ENCODE results near the gene PRUNE2. TPM values are rescaled to one million over a fixed set of nuclear protein-coding genes. Genes with fewer than 3 reads are reported as not detected.
A peak's percentile ranks its signal among the peaks of the same experiment; 100 is the strongest.

PRUNE2 gene
- total RNA-seq, 4 donors from 2014 or later, result 3.7 to 7.8 (median 4.9) TPM

DNA sequence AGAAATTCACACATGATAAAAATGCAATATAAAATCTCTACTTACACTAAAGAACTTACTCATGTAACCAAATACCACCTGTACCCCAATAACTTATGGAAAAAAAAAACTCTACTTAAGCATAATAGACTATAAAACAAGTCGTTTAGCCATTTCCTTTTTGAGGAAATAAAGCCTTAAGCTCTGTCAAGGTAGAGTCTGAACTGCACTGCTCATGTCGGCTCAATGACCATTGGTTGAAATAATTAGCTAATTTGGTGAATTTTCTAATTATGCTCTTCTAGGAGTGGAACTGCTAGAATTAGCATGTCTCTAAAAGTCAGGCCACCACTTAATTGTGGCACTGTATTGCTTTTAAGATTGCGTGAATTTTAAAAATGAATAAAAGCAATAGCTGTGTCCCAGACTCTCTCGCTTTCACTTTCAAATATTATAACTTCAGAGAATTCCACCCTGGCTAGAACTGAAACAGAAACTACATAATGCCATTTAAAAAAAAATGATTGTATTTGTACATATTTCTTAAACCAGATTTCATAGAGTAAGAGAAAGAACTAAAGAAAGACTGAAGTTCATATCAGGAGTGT is 254.7 kb downstream of the PRUNE2 start:
- TF ChIP-seq POLR2A (IDR thresholded peaks at IDR 0.05), result no peak
- TF ChIP-seq, protein P1, sequence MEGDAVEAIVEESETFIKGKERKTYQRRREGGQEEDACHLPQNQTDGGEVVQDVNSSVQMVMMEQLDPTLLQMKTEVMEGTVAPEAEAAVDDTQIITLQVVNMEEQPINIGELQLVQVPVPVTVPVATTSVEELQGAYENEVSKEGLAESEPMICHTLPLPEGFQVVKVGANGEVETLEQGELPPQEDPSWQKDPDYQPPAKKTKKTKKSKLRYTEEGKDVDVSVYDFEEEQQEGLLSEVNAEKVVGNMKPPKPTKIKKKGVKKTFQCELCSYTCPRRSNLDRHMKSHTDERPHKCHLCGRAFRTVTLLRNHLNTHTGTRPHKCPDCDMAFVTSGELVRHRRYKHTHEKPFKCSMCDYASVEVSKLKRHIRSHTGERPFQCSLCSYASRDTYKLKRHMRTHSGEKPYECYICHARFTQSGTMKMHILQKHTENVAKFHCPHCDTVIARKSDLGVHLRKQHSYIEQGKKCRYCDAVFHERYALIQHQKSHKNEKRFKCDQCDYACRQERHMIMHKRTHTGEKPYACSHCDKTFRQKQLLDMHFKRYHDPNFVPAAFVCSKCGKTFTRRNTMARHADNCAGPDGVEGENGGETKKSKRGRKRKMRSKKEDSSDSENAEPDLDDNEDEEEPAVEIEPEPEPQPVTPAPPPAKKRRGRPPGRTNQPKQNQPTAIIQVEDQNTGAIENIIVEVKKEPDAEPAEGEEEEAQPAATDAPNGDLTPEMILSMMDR (IDR thresholded peaks at IDR 0.05), result no peak
- no peak overlapping the region for H3K4me3 ChIP-seq (replicated peaks in 1 of 3)
- H3K9me3 ChIP-seq, result no peaks in the 10 kb centered on the region
- peaks cover 11 to 25% of the 10 kb centered on the region in 2 donors for H3K4me1 ChIP-seq
- no peak for DNase-seq
- H3K27me3 ChIP-seq, result no peaks in the 10 kb centered on the region
- WGBS, 2 donors, result 57 to 65% methylated on average over 4 of the region's 4 CpGs
- no peaks in the 10 kb centered on the region for H3K36me3 ChIP-seq
- peak overlapping the region in 1 of 3 donors; percentile 8 for H3K27ac ChIP-seq
- intact Hi-C loops (cut with DNase I), result no loop called here

DNA sequence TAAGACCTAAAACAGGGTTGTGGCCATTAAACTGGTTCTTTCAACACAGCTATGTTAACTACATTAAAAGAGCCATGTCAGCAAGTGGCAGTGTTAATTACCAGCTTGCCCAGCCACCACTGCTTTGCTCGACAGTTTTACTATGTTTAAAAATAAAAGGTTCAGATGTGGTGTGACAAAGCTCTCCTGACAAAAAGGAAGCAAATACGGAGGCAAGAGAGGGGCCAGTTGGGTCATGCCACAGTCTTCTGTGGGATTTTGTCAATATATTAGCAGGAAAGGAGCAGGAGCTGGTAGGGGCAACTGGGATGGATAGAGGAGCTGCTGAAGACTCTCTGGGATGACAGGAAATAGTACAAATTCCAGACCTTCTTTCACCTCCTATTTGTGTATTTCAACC is 255.2 kb downstream of the PRUNE2 start:
- intact Hi-C loops (cut with DNase I), result no loop called here
- Histone ChIP-seq H3K4me1 (peaks cover 11 to 25% of the 10 kb centered on the region in 2 donors), H3K9me3 (no peaks in the 10 kb centered on the region), H3K27ac (no peak overlapping the region), H3K27me3 (no peaks in the 10 kb centered on the region), H3K4me3 (replicated peaks in 1 of 3) (no peak overlapping the region), H3K36me3 (no peaks in the 10 kb centered on the region)
- no peak for DNase-seq
- TF ChIP-seq, protein P1 (IDR thresholded peaks at IDR 0.05), result no peak
- no peak for TF ChIP-seq POLR2A (IDR thresholded peaks at IDR 0.05)
- 63 to 64% methylated on average over 2 of the region's 2 CpGs for WGBS, 2 donors

DNA sequence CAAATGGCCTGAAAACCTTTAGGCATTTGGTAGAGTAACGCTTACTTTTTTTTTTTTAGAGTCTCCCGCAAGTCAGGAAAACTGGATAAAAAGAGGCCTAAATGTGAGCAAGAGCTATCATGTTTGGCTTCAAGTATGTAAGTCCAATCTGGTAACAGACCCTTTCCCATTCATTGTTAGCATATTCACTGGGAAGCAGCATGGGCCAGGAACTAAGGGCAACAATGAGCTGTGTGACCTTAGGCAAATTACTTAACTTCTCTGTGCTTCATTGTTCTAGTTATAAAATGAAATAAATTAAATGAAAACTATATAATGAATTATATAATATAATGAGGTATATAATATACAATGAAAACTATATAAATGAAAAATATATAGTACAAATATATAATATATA is 256.0 kb downstream of the PRUNE2 start:
- Histone ChIP-seq H3K27me3 (no peaks in the 10 kb centered on the region), H3K9me3 (no peaks in the 10 kb centered on the region), H3K4me1 (peaks cover 11 to 21% of the 10 kb centered on the region in 2 donors), H3K27ac (no peak overlapping the region), H3K36me3 (no peaks in the 10 kb centered on the region), H3K4me3 (replicated peaks in 1 of 3) (no peak overlapping the region)
- no peak for TF ChIP-seq POLR2A (IDR thresholded peaks at IDR 0.05)
- TF ChIP-seq, protein P1 (IDR thresholded peaks at IDR 0.05), result no peak
- no peak for DNase-seq
- 96 to 98% methylated on average over 2 of the region's 2 CpGs for WGBS, 2 donors
- intact Hi-C loops (cut with DNase I), result no loop called here

DNA sequence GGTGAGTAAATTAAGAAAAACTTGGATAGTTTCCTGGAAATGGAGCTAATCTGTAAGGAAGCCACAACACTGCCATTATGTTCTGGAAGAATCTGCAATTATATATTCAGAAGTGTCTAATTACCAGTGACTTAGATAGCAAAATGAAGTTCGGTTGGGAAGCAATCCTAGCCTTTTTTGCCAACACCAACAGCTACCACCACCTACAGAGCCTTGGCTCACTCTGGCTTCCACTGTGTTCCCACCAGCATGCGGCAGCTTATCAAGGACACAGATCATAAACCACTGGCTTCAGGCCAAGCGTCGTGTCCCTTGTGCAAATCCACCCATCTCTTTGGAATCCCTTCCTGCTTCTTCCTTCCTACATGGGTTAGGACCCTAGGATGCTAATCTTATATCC is 259.7 kb downstream of the PRUNE2 start:
- no peaks in the 10 kb centered on the region for H3K9me3 ChIP-seq
- WGBS, 2 donors, result 66% methylated on average over 4 of the region's 4 CpGs
- intact Hi-C loops (cut with DNase I), result no loop called here
- no peak for TF ChIP-seq POLR2A (IDR thresholded peaks at IDR 0.05)
- TF ChIP-seq, protein P1 (IDR thresholded peaks at IDR 0.05), result no peak
- H3K27me3 ChIP-seq, result no peaks in the 10 kb centered on the region
- H3K27ac ChIP-seq, result no peak overlapping the region
- no peaks in the 10 kb centered on the region for H3K36me3 ChIP-seq
- no peak for DNase-seq
- H3K4me3 ChIP-seq (replicated peaks in 1 of 3), result no peak overlapping the region
- peaks cover 26 to 38% of the 10 kb centered on the region in 2 donors for H3K4me1 ChIP-seq

DNA sequence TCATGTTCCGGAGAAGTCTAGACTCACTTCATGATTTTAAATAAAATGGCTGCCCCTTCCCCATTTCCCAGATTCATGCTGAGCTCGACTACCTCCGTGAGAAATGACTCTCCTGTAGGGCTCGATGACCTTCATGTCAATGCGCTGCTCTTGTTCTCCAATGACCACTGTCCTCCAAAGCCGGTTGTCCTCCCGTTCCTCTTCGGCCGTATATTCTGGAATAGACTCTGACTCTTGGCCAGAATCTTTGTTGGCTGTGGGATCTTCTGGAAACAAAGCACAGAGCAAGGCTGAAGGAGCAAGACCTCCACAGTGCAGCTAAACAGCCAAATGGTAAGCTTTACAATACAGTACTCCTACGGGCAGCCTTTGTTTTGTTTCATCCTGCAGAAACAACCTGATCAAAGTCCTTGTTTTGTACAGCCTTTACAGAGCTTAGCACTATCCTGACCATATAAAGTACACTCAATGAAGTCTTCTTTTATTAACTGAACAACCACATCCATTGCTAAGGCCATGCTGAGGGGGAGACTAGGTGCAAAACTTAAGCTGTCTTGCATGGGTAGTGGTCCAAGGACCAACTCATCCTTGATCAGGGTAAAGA is 261.2 kb downstream of the PRUNE2 start:
- WGBS, 2 donors, result 93 to 97% methylated on average over 10 of the region's 10 CpGs
- no peak overlapping the region for H3K4me3 ChIP-seq (replicated peaks in 1 of 3)
- intact Hi-C loops (cut with DNase I), result loop anchor here (5.0 kb wide), 1 partner anchor 187 kb away; the partner anchor contains the start of gene GCNT1
- no peak for DNase-seq
- no peak for TF ChIP-seq POLR2A (IDR thresholded peaks at IDR 0.05)
- TF ChIP-seq, protein P1 (IDR thresholded peaks at IDR 0.05), result no peak
- no peak overlapping the region for H3K27ac ChIP-seq
- H3K9me3 ChIP-seq, result no peaks in the 10 kb centered on the region
- no peaks in the 10 kb centered on the region for H3K36me3 ChIP-seq
- peaks cover 22 to 32% of the 10 kb centered on the region in 2 donors for H3K4me1 ChIP-seq
- H3K27me3 ChIP-seq, result no peaks in the 10 kb centered on the region
